NCI-H1417 (cell line): ENCODE measurements around the gene GNAZ.

Experiments used
- DNase-seq, 3 experiments: peaks; one replicate each; lab custom pipeline; 2025; lab: John Stamatoyannopoulos, UW

Gene GNAZ

DNA sequence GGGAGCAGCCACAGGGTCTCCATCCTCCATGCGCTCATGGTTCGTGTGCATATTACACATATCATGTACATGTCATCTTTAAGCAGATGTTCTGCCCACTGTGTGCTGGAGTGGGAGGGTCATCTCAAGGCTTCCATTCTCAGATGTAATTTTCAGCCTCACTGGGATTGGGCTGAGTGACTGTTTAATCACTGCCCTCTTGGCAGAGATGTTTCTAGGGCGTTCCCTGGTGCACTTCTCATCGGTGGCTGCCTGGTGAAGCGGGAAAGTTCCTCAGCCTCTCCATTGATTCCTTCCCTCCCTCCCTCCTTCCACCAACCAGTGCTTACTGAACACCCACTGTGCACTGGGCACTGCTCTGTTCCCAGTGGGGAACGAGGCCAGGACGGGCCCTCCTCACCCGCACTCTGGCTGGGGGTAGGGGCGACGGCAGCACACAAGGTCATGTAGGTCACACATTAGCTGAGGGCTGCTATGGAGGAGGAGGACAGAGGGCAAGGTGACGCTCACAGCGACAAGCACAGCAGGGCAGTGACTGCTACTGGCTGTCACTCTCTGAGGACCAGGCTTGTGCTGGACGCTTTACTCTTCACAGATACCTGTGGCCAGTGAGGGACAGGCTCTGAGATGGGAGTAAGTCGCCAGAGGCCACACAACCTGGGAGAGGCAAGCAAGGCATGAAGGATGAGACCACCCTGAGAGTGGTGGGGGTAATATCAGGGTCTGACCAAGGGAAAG lies 22.9 kb downstream of the GNAZ start:
- no peak for DNase-seq

DNA sequence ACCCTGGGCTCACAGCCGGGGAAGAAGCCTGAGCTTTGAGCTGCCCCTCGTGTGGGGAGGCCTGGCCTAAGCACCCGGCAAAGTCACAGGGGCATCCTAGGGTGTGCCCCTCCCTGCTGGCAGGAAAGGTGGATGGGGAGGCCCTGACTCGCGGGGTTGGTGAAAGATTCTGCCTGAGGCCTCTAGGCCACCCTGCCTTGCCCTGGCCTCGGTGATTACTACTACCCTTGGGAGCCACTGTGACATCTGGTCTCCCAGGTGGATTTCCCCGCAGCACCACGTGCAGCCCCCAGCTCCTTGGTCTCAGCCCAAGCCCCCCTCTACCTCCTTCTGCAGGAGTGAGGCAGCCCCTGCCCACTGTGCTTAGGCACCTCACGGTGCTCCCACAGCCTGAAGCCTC lies 23.9 kb downstream of the GNAZ start:
- peak in 1 of 3 experiments; percentile 9 for DNase-seq

DNA sequence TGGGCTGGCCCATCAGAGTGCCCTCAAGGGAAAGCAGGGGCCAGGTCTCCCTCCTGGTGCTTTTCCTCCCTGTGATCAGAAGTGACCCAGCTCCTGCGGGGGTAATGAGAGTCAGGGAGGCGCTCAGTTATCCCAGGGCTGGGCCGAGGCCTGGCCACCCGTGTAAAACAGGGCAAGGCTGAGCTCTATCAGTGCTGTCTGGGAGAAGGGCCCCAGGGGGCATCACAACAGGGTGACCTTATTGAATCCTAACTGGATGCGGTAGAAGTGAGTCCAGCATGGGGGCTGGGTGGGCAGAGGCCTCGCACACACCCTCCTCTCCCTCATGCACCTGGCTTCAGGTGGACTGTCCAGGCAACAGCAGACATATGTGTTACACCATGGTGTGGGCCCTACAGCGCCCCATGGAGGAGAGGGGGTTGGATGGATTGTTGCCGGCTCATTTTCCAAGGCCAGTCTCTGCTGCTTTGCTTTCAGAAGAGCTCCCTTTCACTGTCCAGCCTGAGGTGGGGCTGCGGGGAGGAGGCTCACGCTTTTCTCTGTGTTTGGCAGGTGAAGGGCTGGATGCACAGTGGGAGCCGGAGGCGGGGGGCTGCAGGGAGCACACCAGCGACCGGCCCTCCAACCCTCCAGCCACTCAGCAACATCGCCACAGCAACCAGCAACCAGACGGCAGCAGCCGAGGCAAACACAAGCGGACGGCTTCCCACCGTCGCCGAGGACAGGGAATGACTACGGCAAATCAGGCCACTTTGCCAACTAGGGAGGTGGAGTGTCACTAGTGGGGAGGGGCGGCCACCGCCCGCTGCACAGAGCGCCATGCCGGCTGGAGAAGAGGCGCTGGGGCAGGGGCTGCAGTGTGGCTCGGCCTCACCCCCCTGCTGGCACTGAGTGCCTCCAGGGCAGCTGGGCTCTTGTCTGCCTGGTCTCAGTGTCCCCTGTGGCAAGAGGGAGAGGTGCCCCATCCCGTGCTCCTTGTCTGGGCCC lies 24.7 kb downstream of the GNAZ start:
- peak in 2 of 3 experiments; percentile 64 to 80 for DNase-seq

DNA sequence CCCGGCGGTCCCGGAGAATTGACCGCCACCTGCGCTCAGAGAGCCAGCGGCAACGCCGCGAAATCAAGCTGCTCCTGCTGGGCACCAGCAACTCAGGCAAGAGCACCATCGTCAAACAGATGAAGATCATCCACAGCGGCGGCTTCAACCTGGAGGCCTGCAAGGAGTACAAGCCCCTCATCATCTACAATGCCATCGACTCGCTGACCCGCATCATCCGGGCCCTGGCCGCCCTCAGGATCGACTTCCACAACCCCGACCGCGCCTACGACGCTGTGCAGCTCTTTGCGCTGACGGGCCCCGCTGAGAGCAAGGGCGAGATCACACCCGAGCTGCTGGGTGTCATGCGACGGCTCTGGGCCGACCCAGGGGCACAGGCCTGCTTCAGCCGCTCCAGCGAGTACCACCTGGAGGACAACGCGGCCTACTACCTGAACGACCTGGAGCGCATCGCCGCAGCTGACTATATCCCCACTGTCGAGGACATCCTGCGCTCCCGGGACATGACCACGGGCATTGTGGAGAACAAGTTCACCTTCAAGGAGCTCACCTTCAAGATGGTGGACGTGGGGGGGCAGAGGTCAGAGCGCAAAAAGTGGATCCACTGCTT lies 25.5 kb downstream of the GNAZ start:
- DNase-seq: no peak

DNA sequence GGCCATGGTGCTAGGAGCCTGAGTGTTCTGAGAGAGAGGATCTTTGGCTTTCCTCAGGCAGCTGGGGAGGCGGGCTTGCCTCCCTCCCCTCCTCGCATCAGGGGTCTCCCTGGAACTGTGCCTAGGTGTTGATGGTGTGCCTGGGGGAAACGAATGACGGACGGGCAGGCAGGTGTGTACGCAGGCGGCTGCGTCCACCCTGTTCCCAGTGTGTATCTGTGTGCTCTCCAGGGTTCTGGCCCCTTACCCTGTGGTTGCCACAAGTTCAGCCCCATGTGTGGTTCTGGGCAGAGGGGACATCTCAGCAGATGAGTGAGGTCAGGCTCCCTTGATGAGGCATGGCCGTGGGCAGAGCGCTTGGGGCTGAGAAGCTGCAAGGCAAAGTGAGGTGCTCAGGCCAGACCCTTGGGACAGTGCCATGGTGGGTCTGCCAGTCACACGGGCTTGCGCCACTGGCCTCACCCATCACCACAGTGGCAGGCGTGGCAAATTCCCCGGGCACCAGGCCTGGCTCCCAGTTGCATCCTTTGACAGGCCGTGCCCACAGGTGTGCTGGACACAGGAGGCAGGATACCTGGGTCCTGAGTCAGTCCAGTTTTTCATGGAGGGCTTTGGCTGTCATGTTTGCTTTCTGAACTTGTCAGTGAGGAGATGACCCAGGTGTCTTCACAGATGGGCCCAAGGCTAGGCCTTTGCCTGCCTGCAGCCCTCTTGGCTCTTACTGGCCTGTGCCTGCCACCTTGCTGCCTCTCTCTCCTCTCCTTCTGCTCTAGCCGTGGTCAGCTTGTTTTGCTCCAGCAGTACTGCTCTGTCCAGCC lies 27.3 kb downstream of the GNAZ start:
- no peak for DNase-seq

DNA sequence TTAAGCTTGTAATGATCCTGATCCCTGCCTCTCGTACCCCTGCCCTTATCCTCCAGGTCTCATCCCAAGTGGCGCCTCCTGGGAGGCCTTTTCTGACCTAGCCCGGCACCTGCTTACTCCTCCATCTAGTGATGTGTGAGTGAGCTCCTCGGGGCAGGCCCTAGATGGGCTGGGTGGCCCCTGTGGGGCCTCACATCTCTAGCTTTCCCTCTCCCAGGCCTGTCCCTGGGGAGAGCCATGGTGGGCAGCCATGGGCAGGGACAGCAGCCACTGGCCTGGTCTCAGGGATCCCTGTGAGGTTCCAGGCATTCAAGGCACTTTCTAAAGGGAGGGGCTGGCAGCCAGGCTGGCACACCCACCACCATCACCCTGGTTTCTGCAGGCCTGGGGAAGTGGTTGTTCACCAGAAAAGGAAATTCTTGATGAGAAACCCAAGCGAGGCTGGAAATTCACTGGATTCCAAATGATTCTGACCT lies 27.9 kb downstream of the GNAZ start:
- no peak for DNase-seq

DNA sequence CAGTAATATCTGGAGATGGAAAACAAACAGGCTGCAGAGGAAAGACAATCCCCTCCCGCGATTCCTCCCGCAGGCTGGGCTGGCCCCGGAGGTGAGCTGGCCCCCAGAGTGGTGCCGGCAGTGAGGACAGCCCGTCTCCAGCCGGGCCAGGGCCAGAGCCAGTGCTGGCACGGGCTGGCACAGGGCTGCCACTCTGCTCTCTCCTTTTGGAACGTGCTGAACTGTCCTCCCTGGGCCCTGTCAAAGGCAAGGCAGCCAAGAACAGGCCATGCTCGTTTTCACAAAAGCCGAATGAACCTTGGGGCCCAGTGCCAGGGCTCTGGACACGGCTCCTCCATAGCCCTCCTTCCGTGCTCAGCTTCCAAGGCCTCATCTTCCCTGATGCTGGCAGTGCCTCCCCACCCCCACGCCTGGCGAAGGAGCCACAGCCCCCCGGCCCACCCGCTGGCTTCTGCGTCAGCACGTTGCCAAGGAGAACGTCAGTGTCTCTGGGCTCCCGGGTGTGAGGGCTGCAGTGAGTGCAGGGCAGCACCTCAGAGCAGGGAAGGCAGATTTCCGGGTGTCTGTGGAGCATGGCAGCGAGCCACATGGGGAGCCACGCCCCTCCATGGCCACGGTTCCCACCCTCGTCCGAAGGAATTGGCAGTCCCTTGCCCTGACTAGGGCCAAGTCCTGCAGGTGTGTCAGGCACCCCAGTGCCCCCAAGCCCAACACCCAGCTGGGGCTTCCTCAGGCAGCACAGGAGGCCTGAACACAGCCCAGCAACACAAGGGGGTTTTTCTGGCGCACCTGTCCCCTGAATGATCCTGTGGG lies 28.6 kb downstream of the GNAZ start:
- no peak for DNase-seq

DNA sequence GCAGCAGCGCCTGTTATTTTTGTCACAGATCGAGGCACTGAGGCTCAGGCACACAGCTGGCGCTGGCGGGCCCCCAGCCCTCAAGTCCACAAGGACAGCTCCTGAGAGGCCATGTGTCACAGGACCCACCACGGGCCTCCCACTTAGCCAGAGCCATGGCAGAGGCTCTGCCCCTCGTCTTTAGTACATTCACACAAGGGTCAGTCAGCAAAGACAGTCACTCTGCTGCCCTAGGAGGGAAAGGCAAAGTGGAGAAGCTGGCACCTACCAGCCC lies 29.1 kb downstream of the GNAZ start:
- DNase-seq: no peak

DNA sequence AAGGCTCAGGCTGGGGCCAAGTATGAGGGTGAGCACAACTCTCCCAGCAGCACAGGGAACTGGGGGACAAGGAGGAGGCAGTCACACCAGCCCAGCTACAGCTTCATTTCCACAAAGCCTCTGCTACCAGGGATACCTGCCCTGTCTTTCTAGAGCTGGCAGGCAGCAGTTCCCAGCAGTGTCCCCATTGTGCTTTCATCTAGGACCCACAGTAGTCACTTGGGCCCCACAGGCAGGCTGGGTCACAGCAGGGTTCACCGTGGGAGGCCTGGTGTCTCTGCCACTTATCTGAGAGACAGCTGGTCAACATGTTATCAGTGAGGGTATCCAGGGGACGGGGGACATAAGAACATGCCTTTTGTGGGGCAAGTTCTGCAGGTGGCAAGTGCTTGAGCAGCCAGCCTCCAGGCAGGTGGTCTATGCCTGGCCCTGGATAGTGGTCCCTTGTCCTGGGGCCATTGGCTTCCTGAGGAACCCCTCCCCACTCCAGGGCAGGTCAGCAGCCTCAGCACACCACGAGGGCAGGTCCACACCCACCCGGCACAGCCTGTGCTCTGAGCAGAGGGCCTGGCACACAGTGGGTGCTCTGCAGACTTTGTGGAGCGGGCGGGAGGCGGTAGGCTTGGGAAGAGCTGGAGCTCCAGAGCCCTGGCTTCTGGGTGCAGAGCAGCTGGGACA lies 29.9 kb downstream of the GNAZ start:
- peak in 2 of 3 experiments; percentile 28 to 60 for DNase-seq

DNA sequence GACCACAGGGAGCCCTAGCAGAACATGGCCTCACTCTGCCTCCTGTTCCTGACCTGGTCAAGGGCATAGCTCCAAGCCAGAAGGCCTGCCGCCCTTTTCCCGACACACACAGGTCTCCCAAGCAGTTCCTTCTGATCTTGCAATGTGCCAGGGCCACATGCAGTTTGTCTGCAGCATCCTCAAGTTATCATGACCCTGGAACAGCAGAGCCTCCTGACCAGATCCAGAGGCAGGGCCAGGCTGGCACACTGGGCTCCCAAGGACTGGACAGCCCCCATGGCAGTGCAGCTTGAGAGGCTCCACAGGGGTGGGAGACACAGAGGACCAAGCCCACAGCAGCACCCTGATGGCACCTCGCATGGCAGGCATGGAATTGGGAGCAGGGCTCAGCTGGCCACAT lies 31.2 kb downstream of the GNAZ start:
- no peak for DNase-seq

DNA sequence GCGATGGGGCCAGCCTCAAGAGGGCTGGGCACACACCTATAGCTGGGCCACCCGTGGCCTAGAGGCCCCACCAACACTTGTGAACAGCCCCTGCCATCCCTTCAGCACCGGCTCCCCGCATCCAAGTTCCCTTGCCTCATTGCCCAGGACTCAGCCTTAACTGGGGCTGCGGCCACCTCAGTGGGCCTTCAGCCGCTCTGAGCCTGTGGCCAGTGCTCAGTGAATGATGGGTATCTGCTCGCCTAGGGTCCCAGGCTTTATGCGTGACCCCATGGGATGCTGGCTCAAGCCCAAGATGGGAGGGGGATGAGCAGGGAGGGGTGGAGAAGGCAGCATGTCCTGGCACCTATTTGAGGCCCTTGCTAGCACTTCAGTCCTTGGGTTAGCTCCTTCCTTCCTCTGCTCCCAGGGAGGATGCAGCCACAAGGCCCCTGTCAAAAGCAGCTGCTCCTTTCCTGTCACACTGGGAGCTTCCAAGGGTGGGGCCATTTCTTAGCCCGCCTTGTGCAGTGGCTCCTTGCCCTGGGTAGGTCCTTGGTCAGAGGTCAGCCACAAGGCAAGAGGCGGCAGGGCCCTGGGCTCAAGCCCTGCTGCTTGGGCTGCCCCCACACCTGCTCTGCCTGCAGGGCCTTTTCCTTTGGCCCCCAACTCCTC lies 31.8 kb downstream of the GNAZ start:
- no peak for DNase-seq

DNA sequence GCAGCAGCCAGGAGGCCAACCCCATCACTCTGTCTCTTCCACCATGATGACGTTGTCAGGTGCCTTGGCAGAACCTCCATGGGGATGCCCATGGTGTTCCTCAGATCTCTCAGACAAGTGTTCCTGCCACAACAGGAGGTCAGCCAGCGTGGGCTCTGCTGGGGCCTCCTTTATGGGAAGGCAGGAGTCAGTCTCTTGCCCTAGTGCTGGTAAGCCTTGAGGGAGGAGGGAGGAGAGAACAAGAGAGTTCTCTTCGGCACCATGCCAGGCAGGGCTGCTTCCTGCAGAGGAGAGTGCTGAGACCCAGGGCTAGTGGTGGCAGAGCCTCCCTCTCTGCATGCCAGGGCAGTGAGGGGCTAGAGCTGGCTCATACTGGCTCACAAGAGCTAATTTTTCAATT lies 32.5 kb downstream of the GNAZ start:
- no peak for DNase-seq

DNA sequence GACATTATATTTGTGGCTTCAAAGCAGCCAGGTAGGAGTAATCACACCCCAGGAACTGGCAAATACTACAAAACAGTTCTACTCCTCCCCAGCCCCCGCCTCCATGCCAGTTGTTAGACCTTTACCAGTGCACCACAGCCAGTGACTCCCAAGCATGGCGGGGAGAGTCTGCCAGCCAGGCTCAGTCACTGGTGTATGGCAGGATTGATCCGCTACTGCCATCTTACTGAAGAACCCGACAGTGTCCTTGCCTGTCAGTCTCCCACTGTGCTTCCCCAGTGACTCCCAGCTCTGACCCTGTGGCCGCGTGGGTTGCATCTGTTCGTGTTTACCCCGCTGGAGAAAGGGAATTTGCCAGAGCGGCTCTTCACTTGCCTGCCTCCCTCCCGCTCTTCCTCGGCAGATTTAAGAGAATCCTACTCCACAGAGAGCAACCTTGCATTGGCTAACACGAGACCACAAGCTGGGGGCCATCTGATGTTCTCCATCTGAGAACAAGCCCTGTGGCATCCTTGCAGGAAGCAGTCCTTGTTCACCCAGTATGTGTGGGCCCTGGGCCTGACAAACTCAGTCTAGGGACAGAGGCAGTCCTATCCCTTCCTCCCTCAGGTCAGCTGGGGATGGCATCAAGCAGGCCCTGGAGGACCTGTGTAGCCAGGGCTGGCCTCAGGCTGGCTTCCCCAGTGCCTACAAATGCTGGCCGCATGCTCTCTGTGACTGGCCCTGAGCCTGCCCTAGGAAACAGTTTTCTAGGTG lies 33.1 kb downstream of the GNAZ start:
- DNase-seq: no peak

DNA sequence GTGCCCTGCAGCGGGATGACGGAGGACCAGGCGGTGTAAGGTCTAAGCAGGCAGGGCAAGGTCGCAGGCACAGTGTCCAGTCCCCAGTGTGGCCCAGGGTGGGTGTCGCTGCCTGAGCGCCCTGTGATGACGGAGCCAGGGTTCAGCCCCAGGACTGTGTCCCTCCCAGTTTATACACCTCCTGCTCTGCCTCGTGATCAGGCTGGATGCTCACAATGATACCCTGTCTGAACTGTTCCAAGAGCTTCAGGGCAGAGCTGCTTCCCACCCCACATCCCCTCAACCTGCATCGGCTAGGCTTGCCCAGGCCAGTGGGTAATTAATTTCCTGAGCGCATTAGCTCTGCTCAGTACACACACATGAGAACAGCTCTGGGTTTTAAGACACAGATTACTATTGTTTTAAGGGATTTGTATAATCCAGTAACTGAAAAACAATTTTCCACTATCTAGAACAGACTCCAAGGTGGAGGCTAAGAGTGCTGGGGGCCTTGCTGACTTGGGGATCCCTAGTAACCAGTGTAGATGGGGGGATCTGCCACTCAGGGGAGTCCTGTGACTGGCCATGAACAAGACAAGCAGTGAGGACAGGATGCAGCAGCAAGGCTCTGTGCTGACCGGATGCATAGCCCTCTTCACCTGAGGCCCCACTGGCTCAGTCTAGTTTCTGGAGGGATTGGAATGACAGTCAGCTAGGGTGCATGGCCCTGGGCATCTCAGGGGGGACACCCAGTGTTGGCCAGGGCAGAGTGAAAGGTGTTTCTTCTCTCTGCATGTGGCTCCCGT lies 34.1 kb downstream of the GNAZ start:
- no peak for DNase-seq

DNA sequence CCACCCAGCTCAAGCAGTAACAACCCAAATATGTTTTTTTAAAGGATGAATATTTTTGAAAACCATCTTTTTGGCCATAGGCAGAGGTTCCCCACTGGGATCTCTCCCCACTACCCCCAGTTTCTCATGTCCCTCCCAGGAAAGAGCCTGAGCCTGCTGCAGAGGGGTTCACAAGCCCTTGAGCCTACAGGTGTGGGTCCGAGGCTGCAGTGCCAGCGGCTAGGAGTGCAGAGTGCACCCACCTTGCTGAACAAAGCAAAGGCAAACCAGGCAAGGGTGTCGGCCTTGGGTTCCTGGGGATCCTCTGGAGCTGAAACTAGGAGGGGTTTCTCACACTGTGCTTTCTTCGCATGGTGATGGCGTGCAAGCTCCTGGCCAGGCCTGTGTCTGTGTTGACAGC lies 35.0 kb downstream of the GNAZ start:
- no peak for DNase-seq

DNA sequence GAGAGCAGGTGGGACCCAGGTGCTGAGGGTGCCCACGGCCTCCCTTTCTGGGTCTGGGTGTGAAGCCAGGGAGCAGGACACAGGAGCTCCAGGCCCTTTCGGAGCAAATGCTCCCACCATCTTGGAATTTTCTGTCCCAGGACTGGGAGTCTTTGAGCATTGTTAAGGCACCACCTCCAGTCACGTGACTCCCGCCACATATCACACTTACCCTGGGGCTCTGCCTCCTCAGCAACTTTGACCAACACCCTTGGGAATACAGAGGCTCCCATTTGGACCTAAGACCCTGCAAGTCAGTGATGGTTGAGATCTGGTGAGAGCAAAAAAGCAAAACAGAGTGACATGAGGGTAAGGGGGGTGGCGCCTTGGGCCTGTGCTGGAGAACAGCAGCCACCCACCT lies 35.6 kb downstream of the GNAZ start:
- no peak for DNase-seq

DNA sequence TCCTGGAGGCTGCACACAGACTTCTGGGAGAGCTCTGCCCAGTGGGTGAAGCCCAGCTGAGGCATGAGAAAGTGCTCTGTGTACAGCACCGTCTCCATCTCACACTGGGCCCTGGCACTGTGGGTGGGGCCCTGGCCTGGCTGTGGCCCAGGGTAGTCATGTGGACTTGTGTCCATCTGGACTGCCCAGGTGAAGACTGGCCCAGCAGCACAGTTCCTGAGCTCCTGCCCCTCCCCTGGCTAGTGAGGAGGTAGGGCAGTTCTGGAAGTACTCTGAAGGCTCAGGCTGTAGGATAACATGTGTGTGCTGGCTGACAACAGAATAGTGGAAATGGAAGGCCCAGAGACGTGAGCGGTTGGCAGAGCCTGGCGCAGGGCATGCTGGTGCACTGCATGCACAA lies 36.0 kb downstream of the GNAZ start:
- no peak for DNase-seq

DNA sequence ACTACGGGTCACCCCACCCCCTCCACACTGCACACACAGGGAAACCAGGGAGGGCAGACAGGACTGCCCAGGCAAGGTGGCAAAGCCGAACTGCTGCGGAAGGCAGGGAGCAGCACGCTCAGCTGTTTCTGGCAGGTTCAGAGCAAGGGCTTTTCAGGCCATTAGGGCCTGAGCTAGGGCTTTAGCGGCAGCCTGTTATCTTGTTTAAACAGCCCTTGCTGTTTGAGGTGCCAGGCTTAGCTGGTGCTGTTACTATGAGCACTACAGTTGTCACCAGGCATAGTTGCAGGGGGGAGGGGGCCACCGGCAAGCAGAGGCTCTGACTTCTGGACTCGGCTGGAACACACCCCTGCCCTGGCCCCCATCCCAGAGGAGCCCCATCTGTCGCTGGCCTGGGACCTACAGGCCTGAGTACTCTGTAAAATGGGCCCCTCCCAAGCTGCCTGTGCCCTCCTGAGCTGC lies 36.6 kb downstream of the GNAZ start:
- peak in 2 of 3 experiments; percentile 22 to 46 for DNase-seq
